Ishikawa (cell line): ENCODE measurements around the gene KCNQ1.
A peak's percentile ranks its signal among the peaks of the same experiment; 100 is the strongest.

Experiments
- CEBPB ChIP-seq: IDR thresholded peaks from 2 replicates; pipeline ENCODE4 v1.6.1; 2012
- CREB1 ChIP-seq: IDR thresholded peaks from 2 replicates; pipeline ENCODE4 v1.6.1; 2012; ENCODE audit warnings: low read depth
- EGR1 ChIP-seq: IDR thresholded peaks from 2 replicates; pipeline ENCODE4 v1.6.1; 2012
- EP300 ChIP-seq: IDR thresholded peaks from 2 replicates; pipeline ENCODE4 v1.6.1; 2012; ENCODE audit warnings: borderline replicate concordance
- FOXM1 ChIP-seq: IDR thresholded peaks from 2 replicates; pipeline ENCODE4 v1.6.1; 2012; ENCODE audit warnings: low read depth, borderline replicate concordance
- NFIC ChIP-seq: IDR thresholded peaks from 2 replicates; pipeline ENCODE4 v1.6.1; 2012
- RAD21 ChIP-seq: IDR thresholded peaks from 2 replicates; pipeline ENCODE4 v1.6.1; 2012; ENCODE audit warnings: low read depth
- TAF1 ChIP-seq: IDR thresholded peaks from 2 replicates; pipeline ENCODE4 v1.6.1; 2012; ENCODE audit warnings: low read depth, mild to moderate bottlenecking
- TCF12 ChIP-seq: IDR thresholded peaks from 2 replicates; pipeline ENCODE4 v1.6.1; 2012; ENCODE audit warnings: low read depth
- TEAD4 ChIP-seq: IDR thresholded peaks from 2 replicates; pipeline ENCODE4 v1.6.1; 2012
- YY1 ChIP-seq: IDR thresholded peaks from 2 replicates; pipeline ENCODE4 v1.6.1; 2012; ENCODE audit warnings: low read depth
- ZBTB7A ChIP-seq: IDR thresholded peaks from 2 replicates; pipeline ENCODE4 v1.6.1; 2012; ENCODE audit warnings: low read depth
- TF ChIP-seq, protein P1 (sequence below): IDR thresholded peaks from 2 replicates; pipeline ENCODE4 v1.6.1; 2012; ENCODE audit warnings: low read depth, mild to moderate bottlenecking
- TF ChIP-seq, protein P2 (sequence below): IDR thresholded peaks from 2 replicates; pipeline ENCODE4 v1.6.1; 2012
- TF ChIP-seq, protein P3 (sequence below): IDR thresholded peaks from 2 replicates; pipeline ENCODE4 v1.6.1; 2012

KCNQ1 gene

GRCh38 chr11:2441171-2441570, 3.6 kb upstream of the KCNQ1 start:
- TF ChIP-seq EGR1, result no peak

- no peak for TF ChIP-seq TEAD4
- TF ChIP-seq YY1, result no peak
- TF ChIP-seq, protein P1, sequence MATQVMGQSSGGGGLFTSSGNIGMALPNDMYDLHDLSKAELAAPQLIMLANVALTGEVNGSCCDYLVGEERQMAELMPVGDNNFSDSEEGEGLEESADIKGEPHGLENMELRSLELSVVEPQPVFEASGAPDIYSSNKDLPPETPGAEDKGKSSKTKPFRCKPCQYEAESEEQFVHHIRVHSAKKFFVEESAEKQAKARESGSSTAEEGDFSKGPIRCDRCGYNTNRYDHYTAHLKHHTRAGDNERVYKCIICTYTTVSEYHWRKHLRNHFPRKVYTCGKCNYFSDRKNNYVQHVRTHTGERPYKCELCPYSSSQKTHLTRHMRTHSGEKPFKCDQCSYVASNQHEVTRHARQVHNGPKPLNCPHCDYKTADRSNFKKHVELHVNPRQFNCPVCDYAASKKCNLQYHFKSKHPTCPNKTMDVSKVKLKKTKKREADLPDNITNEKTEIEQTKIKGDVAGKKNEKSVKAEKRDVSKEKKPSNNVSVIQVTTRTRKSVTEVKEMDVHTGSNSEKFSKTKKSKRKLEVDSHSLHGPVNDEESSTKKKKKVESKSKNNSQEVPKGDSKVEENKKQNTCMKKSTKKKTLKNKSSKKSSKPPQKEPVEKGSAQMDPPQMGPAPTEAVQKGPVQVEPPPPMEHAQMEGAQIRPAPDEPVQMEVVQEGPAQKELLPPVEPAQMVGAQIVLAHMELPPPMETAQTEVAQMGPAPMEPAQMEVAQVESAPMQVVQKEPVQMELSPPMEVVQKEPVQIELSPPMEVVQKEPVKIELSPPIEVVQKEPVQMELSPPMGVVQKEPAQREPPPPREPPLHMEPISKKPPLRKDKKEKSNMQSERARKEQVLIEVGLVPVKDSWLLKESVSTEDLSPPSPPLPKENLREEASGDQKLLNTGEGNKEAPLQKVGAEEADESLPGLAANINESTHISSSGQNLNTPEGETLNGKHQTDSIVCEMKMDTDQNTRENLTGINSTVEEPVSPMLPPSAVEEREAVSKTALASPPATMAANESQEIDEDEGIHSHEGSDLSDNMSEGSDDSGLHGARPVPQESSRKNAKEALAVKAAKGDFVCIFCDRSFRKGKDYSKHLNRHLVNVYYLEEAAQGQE, result no peak
- no peak for TF ChIP-seq CREB1
- TF ChIP-seq, protein P2, sequence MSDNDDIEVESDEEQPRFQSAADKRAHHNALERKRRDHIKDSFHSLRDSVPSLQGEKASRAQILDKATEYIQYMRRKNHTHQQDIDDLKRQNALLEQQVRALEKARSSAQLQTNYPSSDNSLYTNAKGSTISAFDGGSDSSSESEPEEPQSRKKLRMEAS, result no peak
- no peak for TF ChIP-seq RAD21
- no peak for TF ChIP-seq FOXM1
- TF ChIP-seq ZBTB7A, result no peak
- TF ChIP-seq, protein P3, sequence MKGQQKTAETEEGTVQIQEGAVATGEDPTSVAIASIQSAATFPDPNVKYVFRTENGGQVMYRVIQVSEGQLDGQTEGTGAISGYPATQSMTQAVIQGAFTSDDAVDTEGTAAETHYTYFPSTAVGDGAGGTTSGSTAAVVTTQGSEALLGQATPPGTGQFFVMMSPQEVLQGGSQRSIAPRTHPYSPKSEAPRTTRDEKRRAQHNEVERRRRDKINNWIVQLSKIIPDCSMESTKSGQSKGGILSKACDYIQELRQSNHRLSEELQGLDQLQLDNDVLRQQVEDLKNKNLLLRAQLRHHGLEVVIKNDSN, result no peak
- TF ChIP-seq CEBPB, result no peak
- TF ChIP-seq NFIC, result no peak
- no peak for TF ChIP-seq TCF12
- TF ChIP-seq TAF1, result no peak
- no peak for TF ChIP-seq EP300
- no peak for TF ChIP-seq EGR1
Measured at GRCh38 chr11:2442589-2442988, 2.2 kb upstream of the KCNQ1 start.

DNA sequence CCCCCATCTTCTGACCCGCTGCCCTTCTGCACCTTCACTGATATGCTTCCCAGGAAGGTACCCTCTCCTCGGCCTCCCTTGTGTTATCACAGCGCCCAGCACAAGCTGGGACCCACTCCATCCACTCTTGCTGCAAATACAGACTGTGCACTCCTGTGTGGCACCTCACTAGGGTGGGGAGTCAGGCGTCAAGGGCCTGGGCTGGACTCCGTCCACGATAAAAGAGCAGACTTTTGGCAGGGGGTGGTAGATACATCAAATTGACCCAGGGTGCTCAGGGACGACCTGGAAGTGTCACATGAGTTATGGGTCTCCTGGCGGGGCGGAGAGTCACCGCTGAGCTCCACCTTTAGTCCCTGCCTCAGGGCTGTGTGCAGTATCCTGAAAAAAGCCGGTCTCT, 1.4 kb upstream of the KCNQ1 start:
- TF ChIP-seq NFIC (no peak), FOXM1 (no peak), YY1 (no peak), TAF1 (no peak), CEBPB (no peak)

- TF ChIP-seq TEAD4 (no peak), TCF12 (peak; percentile 58; the same call in 1 of the 2 replicates), CEBPB (no peak), EGR1 (peak; percentile 80), ZBTB7A (peak; percentile 39; the same call in 1 of the 2 replicates), NFIC (no peak; the same call in 1 of the 2 replicates), FOXM1 (no peak), EP300 (peak; percentile 40; the same call in 1 of the 2 replicates)
- TF ChIP-seq, protein P2, result peak; percentile 23; the same call in 1 of the 2 replicates
Measured at GRCh38 chr11:2443881-2444820, 657 bp upstream of the KCNQ1 start, which contains the start of gene TRPM5. Gene TRPM5, minus strand, starts transcription at chr11:2444514. Its CDS starts 21,478 bp downstream, at chr11:2423036.

GRCh38 chr11:2445746-2446551, 1.1 kb downstream of the KCNQ1 start:
- no peak for TF ChIP-seq RAD21
- TF ChIP-seq, protein P3, result no peak
- TF ChIP-seq CEBPB, result no peak
- peak; percentile 38; the same call in 1 of the 2 replicates for TF ChIP-seq ZBTB7A

- TF ChIP-seq EGR1 (no peak), YY1 (no peak), ZBTB7A (no peak), NFIC (no peak), RAD21 (no peak), TCF12 (no peak), CEBPB (no peak), FOXM1 (no peak)
- TF ChIP-seq, protein P3, result no peak
- TF ChIP-seq, protein P1, result no peak
Measured at GRCh38 chr11:2446590-2447252, 1.9 kb downstream of the KCNQ1 start.
